ENCODE results near the gene BROX.

DNA sequence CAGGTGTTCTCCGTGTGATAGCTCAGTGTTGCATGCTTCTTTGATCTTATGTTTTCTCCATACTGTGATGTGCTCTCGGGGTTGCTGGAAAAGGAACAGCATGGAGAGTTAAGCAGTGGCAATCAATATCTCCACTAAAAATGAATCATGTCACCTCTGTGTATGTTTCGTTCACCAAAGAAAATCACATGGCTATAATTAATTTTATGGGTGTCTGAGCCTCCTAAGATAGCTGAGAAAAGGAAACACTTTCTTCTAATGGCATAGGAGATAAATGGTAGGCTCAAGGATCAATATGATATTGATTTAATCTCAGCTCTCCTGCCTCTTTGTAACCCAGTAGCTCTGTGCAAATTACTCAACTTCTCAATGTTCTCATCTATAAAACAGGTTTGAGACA lies 38.9 kb downstream of the BROX start:
- TF ChIP-seq ZNF274 (IDR thresholded peaks at IDR 0.05; ENCODE audit: low read depth, low read length) (no peak), SUZ12 (IDR thresholded peaks at IDR 0.05; ENCODE audit: extremely low read depth, insufficient read depth, insufficient read length) (no peak), YY1 (IDR thresholded peaks at IDR 0.05; ENCODE audit: insufficient read depth, insufficient read length) (no peak)

Data from NT2/D1 (cell line).